SK-N-SH (cell line): ENCODE results near the gene CCT6A. TPM values are rescaled to one million over a fixed set of nuclear protein-coding genes. Genes with fewer than 3 reads are reported as not detected.

Experiments
- CTCF ChIA-PET: fragments of 300-600, 350-600 bp; formaldehyde crosslinking; extraction: SDS; loops from one replicate; lab custom pipeline; 2021; lab: Yijun Ruan, JAX
- POLR2A ChIA-PET: fragments of 350-600 bp; sonication (Branson Sonifier 250); formaldehyde crosslinking; extraction: SDS; loops from one replicate; lab custom pipeline; 2020; ENCODE audit warnings: antibody characterized with exemption, inconsistent platforms; lab: Yijun Ruan, JAX
- DNase-seq: peaks from one replicate; pipeline ENCODE4 v3.0.0; 2012
- H2AFZ ChIP-seq: fragments of 200-600 bp; sonication (generic); 2 replicates; pipeline ENCODE4 v1.8.1; 2016; ENCODE audit warnings: antibody characterized with exemption, mild to moderate bottlenecking, low read depth
- H3F3A ChIP-seq: fragments of 200-600 bp; sonication (generic); replicated peaks from 2 replicates; pipeline ENCODE3; 2016; ENCODE audit warnings: antibody characterized with exemption, mild to moderate bottlenecking; ENCODE audit not compliant: insufficient read depth
- H3K27ac ChIP-seq, 2 experiments: fragments of 200-500 bp in 1 of 2; fragments of 200-600 bp in 1 of 2; sonication (Bioruptor generic) in 1 of 2; sonication (generic), shearing (Covaris generic) in 1 of 2; 2 replicates each; pipeline versions ENCODE4 v1.5.1 to v1.6.1; 2014 to 2016; ENCODE audit warnings: low read depth in 2 of 2, inconsistent platforms in 1 of 2, low read length in 1 of 2, mild to moderate bottlenecking in 1 of 2, mixed read lengths in 1 of 2
- H3K27me3 ChIP-seq: fragments of 200-600 bp; sonication (generic), shearing (Covaris generic); 2 replicates; pipeline ENCODE4 v1.6.1; 2016; ENCODE audit warnings: mixed run types; ENCODE audit not compliant: insufficient read depth
- H3K36me3 ChIP-seq, 2 experiments: fragments of 200-500 bp in 1 of 2; fragments of 200-600 bp in 1 of 2; sonication (Bioruptor generic) in 1 of 2; sonication (generic) in 1 of 2; replicated peaks in 1 of 2; 2 replicates each; pipeline versions ENCODE3 to v1.5.1; 2014 to 2016; ENCODE audit warnings: low read length in 1 of 2, mild to moderate bottlenecking in 1 of 2; ENCODE audit not compliant: insufficient read depth in 2 of 2, control insufficient read depth in 1 of 2
- H3K4me1 ChIP-seq, 2 experiments: fragments of 200-500 bp in 1 of 2; fragments of 200-600 bp in 1 of 2; sonication (Bioruptor generic) in 1 of 2; sonication (generic), shearing (Covaris generic) in 1 of 2; 2 replicates each; pipeline versions ENCODE4 v1.5.1 to v1.6.1; 2014 to 2016; ENCODE audit warnings: low read depth in 1 of 2, low read length in 1 of 2, mixed run types in 1 of 2; ENCODE audit not compliant: insufficient read depth in 2 of 2, control insufficient read depth in 1 of 2
- H3K4me2 ChIP-seq: fragments of 200-600 bp; sonication (generic), shearing (Covaris generic); 2 replicates; pipeline ENCODE4 v1.6.1; 2017; ENCODE audit warnings: mixed run types
- H3K4me3 ChIP-seq, 2 experiments: fragments of 200-500 bp in 1 of 2; fragments of 200-600 bp in 1 of 2; sonication (Bioruptor generic) in 1 of 2; sonication (generic), shearing (Covaris generic) in 1 of 2; 2 replicates each; pipeline versions ENCODE4 v1.5.1 to v1.8.1; 2014 to 2016; ENCODE audit warnings: low read depth in 2 of 2, inconsistent platforms in 1 of 2, low read length in 1 of 2, mild to moderate bottlenecking in 1 of 2, mixed read lengths in 1 of 2, moderate library complexity in 1 of 2
- H3K79me2 ChIP-seq: fragments of 200-600 bp; sonication (generic); 2 replicates; pipeline ENCODE4 v1.8.1; 2017; ENCODE audit warnings: mild to moderate bottlenecking; ENCODE audit not compliant: insufficient read depth
- H3K9ac ChIP-seq: fragments of 200-600 bp; sonication (generic); 2 replicates; pipeline ENCODE4 v1.6.1; 2017; ENCODE audit warnings: mixed run types
- H3K9me2 ChIP-seq: fragments of 200-600 bp; sonication (generic); 2 replicates; pipeline ENCODE4 v1.6.1; 2017; ENCODE audit warnings: mixed run types
- H3K9me3 ChIP-seq: fragments of 200-600 bp; sonication (generic); 2 replicates; pipeline ENCODE4 v1.6.1; 2017; ENCODE audit warnings: mixed run types, mild to moderate bottlenecking, moderate library complexity
- H4K20me1 ChIP-seq: fragments of 200-600 bp; sonication (generic); 2 replicates; pipeline ENCODE4 v1.6.1; 2017; ENCODE audit warnings: mild to moderate bottlenecking, mixed run types; ENCODE audit not compliant: insufficient read depth
- CHD2 ChIP-seq: fragments of 150-350 bp; IDR thresholded peaks from 2 replicates; pipeline ENCODE4 v1.6.1; 2018; ENCODE audit warnings: low read length; ENCODE audit not compliant: partially characterized antibody
- CTCF ChIP-seq: fragments of 200-600 bp; sonication (generic); IDR thresholded peaks from 2 replicates; pipeline ENCODE4 v1.6.1; 2017; ENCODE audit warnings: antibody characterized with exemption, mild to moderate bottlenecking, moderate library complexity
- GABPA ChIP-seq: IDR thresholded peaks from 2 replicates; pipeline ENCODE4 v1.4.0; 2012; ENCODE audit warnings: low read depth, mild to moderate bottlenecking
- JUND ChIP-seq: IDR thresholded peaks from 2 replicates; pipeline ENCODE4 v1.4.0; 2012
- MAX ChIP-seq: IDR thresholded peaks from 2 replicates; pipeline ENCODE4 v1.4.0; 2012; ENCODE audit warnings: low read depth
- MEF2A ChIP-seq: IDR thresholded peaks from 2 replicates; pipeline ENCODE4 v1.4.0; 2012; ENCODE audit warnings: low read depth, borderline replicate concordance
- NFIC ChIP-seq: IDR thresholded peaks from 2 replicates; pipeline ENCODE4 v1.4.0; 2012; ENCODE audit warnings: borderline replicate concordance
- PBX3 ChIP-seq: IDR thresholded peaks from 2 replicates; pipeline ENCODE4; 2012
- RAD21 ChIP-seq: IDR thresholded peaks from 2 replicates; pipeline ENCODE4 v1.6.1; 2012; ENCODE audit warnings: mild to moderate bottlenecking, low read length
- SMC3 ChIP-seq: IDR thresholded peaks from 2 replicates; pipeline ENCODE4 v1.6.1; 2012; ENCODE audit warnings: low read depth, low read length, improper control_type of control experiment
- TEAD4 ChIP-seq: IDR thresholded peaks from 2 replicates; pipeline ENCODE4 v1.4.0; 2012; ENCODE audit warnings: mild to moderate bottlenecking, borderline replicate concordance; ENCODE audit not compliant: insufficient read depth
- USF1 ChIP-seq: IDR thresholded peaks from 2 replicates; pipeline ENCODE4 v1.4.0; 2012; ENCODE audit warnings: low read depth, borderline replicate concordance
- USF2 ChIP-seq: fragments of 150-350 bp; IDR thresholded peaks from 2 replicates; pipeline ENCODE4 v1.6.1; 2017; ENCODE audit warnings: antibody characterized with exemption, low read length, low read depth, borderline replicate concordance
- WGBS: methylation state at CpG from one replicate; pipeline ENCODE4 v1.1.6; 2017; ENCODE audit warnings: low lambda C conversion rate; 5-methylcytosine and 5-hydroxymethylcytosine counted together
- polyA plus RNA-seq, 3 experiments: library from polyadenylated mRNA; depleted of rRNA; stranded (reverse); fragments of >200 nt; gene quantifications; 2 replicates each; pipeline ENCODE4 v1.2.3, GENCODE V29; 2012

CCT6A gene
- polyA plus RNA-seq, 1 of the 3 experiments (the other 2 are of a cell fraction), result 221 TPM

- peaks cover 54% of the 10 kb centered on the region for H3F3A ChIP-seq
- H3K4me3 ChIP-seq, result no peak overlapping the region
- WGBS, result 60% methylated on average over 2 of the region's 2 CpGs
- peaks cover 17 to 33% of the 10 kb centered on the region in 2 experiments for H3K4me1 ChIP-seq
- no peak for DNase-seq
- no peak overlapping the region; a peak in 1 of 4 replicates for H3K27ac ChIP-seq
- H3K36me3 ChIP-seq, result peaks cover 50 to 65% of the 10 kb centered on the region in 2 experiments
- no peak overlapping the region for H2AFZ ChIP-seq
- peak overlapping the region; percentile 91; the same call in 1 of the 2 replicates for H3K4me2 ChIP-seq
- peak overlapping the region; percentile 93; the same call in 1 of the 2 replicates for H3K9ac ChIP-seq
- no peak for TF ChIP-seq TEAD4
- TF ChIP-seq GABPA, result no peak
- TF ChIP-seq JUND, result no peak
- no peak for TF ChIP-seq CHD2
- TF ChIP-seq USF2, result no peak
- TF ChIP-seq CTCF, result no peak
- no peak for TF ChIP-seq PBX3
- TF ChIP-seq NFIC, result no peak
- no peak for TF ChIP-seq RAD21
- no peak for TF ChIP-seq MEF2A
- TF ChIP-seq SMC3, result no peak
- TF ChIP-seq MAX, result no peak
- TF ChIP-seq USF1, result no peak
- TF ChIP-seq, all 33 proteins: peak for 0
- no peaks in the 10 kb centered on the region for H3K9me3 ChIP-seq
- no peaks in the 10 kb centered on the region for H3K9me2 ChIP-seq
- H3K27me3 ChIP-seq, result no peaks in the 10 kb centered on the region
- H4K20me1 ChIP-seq, result peaks cover 16% of the 10 kb centered on the region
- ChIA-PET CTCF (interaction anchor here (0.8 to 2.6 kb wide), 4 partner anchors 9 to 90 kb away, joined by 4 to 10 read pairs (median 8); partner anchors contain the start of gene NIPSNAP2), POLR2A (interaction anchor here (0.8 kb wide), 1 partner anchor 20 kb away, joined by 4 read pairs; no protein-coding TSS in a partner anchor)
- peaks cover 91% of the 10 kb centered on the region for H3K79me2 ChIP-seq
Observed at GRCh38 chr7:56053993-56054392, 2.4 kb downstream of the CCT6A start.
